Activated T-cell treated with anti-CD3 and anti-CD28 coated beads for 1 hour (primary cell): ENCODE data around the gene ANLN.
"Not testable (repeated sequence)": the region's sequence is repeated elsewhere in the genome, so short reads cannot be mapped to it uniquely, and the experiment has no call there.

Experiments used
- DNase-seq: peaks from one replicate; pipeline ENCODE4 v3.0.0-alpha.2; 2020; ENCODE audit warnings: low read depth

The ANLN gene

GRCh38 chr7:36468370-36469101, 78.9 kb downstream of the ANLN start:
- DNase-seq: no peak

GRCh38 chr7:36469236-36469635, 79.6 kb downstream of the ANLN start:
- no peak for DNase-seq

- DNase-seq: no peak
Observed at GRCh38 chr7:36472141-36472729, 82.6 kb downstream of the ANLN start.

GRCh38 chr7:36473454-36474282, 84.0 kb downstream of the ANLN start:
- no peak for DNase-seq

- DNase-seq: no peak
Observed at GRCh38 chr7:36474283-36475010, 84.8 kb downstream of the ANLN start.

GRCh38 chr7:36475011-36475342, 85.3 kb downstream of the ANLN start:
- no peak for DNase-seq

GRCh38 chr7:36475381-36475780, 85.7 kb downstream of the ANLN start:
- DNase-seq: no peak

GRCh38 chr7:36478745-36479144, 89.1 kb downstream of the ANLN start:
- no peak for DNase-seq

GRCh38 chr7:36483853-36484252, 94.2 kb downstream of the ANLN start:
- not testable (repeated sequence) for DNase-seq

- DNase-seq: no peak
Observed at GRCh38 chr7:36484265-36484664, 94.6 kb downstream of the ANLN start.

GRCh38 chr7:36486336-36486735, 96.7 kb downstream of the ANLN start:
- no peak for DNase-seq

GRCh38 chr7:36487756-36488336, 98.2 kb downstream of the ANLN start:
- no peak for DNase-seq

GRCh38 chr7:36488672-36489071, 99.0 kb downstream of the ANLN start:
- DNase-seq: not testable (repeated sequence)

- no peak for DNase-seq
Observed at GRCh38 chr7:36490419-36490830, 100.8 kb downstream of the ANLN start.

GRCh38 chr7:36491317-36491716, 101.7 kb downstream of the ANLN start:
- DNase-seq: no peak

- no peak for DNase-seq
Observed at GRCh38 chr7:36496576-36496975, 106.9 kb downstream of the ANLN start.

- DNase-seq: not testable (repeated sequence)
Observed at GRCh38 chr7:36497176-36497575, 107.5 kb downstream of the ANLN start.

GRCh38 chr7:36497775-36498174, 108.1 kb downstream of the ANLN start:
- no peak for DNase-seq
